Activated T-helper 2 cell treated with anti-CD3 and anti-CD28 coated beads, Interferon-gamma antibody, Interleukin-2, Interleukin-4, amounts not matched to agents 10 μg/mL and 5 μg/mL and 100 μg/mL, durations not matched to agents 14 hours and 24 hours and 36 hours (primary cell): ENCODE results near the gene AUP1. TPM values are rescaled to one million over a fixed set of nuclear protein-coding genes. Genes with fewer than 3 reads are reported as not detected.
A peak's percentile ranks its signal among the peaks of the same experiment; 100 is the strongest.

ENCODE experiments used
- DNase-seq: peaks from one replicate; pipeline ENCODE4 v3.0.0; 2021; ENCODE audit warnings: low spot score
- H3K27ac Mint-ChIP-seq: one replicate; pipeline ENCODE4 v1.8.0; 2021; ENCODE audit warnings: mixed read lengths
- H3K27me3 Mint-ChIP-seq: one replicate; pipeline ENCODE4 v1.8.0; 2021; ENCODE audit warnings: low read depth, mixed read lengths
- H3K36me3 Mint-ChIP-seq: one replicate; pipeline ENCODE4 v1.8.0; 2021; ENCODE audit warnings: low read depth, mixed read lengths
- H3K4me1 Mint-ChIP-seq: one replicate; pipeline ENCODE4 v1.8.0; 2021; ENCODE audit warnings: low read depth, mixed read lengths
- H3K4me3 Mint-ChIP-seq: one replicate; pipeline ENCODE4 v1.8.0; 2021; ENCODE audit warnings: low read depth, mild to moderate bottlenecking, moderate library complexity, mixed read lengths
- H3K9me3 Mint-ChIP-seq: one replicate; pipeline ENCODE4 v1.8.0; 2021; ENCODE audit warnings: mixed read lengths
- intact Hi-C: fragments of 100-400 bp; cut with micrococcal nuclease; formaldehyde crosslinking; loops from one replicate; pipeline ENCODE4 v1.15.1; 2023
- total RNA-seq: library from RNA; stranded (reverse); gene quantifications from 2 replicates; pipeline ENCODE4 v1.2.3, GENCODE V29; 2022

Gene AUP1, protein sequence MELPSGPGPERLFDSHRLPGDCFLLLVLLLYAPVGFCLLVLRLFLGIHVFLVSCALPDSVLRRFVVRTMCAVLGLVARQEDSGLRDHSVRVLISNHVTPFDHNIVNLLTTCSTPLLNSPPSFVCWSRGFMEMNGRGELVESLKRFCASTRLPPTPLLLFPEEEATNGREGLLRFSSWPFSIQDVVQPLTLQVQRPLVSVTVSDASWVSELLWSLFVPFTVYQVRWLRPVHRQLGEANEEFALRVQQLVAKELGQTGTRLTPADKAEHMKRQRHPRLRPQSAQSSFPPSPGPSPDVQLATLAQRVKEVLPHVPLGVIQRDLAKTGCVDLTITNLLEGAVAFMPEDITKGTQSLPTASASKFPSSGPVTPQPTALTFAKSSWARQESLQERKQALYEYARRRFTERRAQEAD
- total RNA-seq = 155 TPM in 2 replicates

DNA sequence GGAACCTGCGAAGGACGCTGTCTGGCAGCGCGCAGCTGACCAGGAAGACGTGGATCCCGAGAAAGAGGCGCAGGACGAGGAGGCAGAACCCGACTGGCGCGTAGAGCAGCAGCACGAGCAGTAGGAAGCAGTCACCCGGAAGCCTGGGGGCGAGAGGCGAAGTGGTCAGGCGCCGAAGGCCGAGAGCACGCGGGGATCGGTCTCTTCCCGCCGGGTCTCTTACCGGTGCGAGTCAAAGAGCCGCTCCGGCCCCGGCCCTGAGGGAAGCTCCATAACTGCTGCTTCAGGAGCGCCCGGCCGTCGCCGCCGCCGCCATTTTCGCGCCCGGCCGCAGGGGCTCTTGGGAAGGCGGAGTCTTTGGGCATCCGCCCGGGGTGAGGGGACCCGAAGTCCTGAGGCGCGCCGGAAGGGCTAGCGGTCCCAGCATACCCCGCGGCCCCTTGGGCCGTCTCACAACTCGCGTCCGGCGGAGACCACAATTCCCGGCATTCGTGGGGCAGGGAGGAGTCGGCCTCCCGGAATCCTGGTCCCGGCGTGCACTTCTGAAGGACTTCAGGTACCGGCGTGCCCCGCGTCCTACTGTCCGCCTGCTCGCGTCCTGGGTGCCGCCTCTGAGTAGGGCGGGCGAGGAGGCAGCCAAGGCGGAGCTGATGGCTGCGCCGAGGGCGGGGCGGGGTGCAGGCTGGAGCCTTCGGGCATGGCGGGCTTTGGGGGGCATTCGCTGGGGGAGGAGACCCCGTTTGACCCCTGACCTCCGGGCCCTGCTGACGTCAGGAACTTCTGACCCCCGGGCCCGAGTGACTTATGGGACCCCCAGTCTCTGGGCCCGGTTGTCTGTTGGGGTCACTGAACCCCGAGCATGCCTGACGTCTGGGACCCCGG lies at the start of gene AUP1, which contains the start of gene HTRA2:
Gene AUP1 (minus strand): TSS at position 350 of the 882 bp plus-strand sequence. CDS start 77 bp downstream, at position 273.
Gene HTRA2 (plus strand): TSS at position 577 of the 882 bp plus-strand sequence. CDS start 74 bp downstream, at position 651.
- Mint-ChIP-seq H3K27ac (peak within 1 kb of the TSS; percentile 96), H3K36me3 (peaks cover 60% of the 10 kb centered on the region), H3K4me3 (peak within 1 kb of the TSS; percentile 99), H3K27me3 (no peaks in the 10 kb centered on the region), H3K4me1 (peaks cover 41% of the 10 kb centered on the region), H3K9me3 (no peaks in the 10 kb centered on the region)
- intact Hi-C loops = loop anchor here (1.0 to 5.0 kb wide), 9 partner anchors 15 to 75 kb away; partner anchors contain the start of genes DOK1, INO80B, LBX2 and PCGF1
- DNase-seq = peak; percentile 93

DNA sequence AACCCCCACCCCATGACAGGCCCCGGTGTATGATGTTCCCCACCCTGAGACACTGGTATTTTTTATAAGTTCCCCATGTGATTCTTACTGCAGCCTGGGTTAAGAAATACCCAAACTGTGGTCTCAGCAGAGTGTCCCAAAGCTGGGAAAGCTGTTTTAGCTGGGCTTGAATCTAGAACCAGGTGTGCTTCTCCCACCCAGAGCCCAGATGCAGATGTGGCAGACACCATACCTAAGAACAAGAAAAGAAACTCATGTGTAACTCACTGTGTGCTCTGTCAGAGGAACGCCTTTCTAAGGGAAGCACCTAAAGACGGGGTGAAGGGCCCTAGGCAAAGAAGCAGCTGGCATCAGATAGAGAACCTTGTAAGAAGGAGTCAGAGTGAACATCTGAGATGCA lies 48.9 kb upstream of the AUP1 start:
- no peak overlapping the region for H3K4me3 Mint-ChIP-seq

DNA sequence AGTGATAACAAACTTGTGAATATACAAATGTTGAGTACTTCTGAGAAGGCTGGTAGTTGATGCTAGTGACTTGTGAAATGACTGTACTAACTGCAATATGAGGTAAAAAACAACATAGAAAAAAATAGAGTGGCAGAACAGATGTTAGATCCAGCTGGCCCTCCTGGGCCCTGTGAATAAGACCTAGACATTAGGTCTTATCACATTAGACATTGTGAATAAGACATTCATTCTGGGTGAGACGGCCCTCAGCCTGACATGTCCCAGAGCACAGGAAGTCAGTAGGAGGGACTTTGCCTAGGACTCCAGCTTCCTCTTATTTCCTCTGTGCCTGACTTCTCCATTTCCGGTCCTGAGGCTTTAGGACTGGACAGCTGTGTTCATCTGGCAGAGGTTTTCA lies 47.9 kb upstream of the AUP1 start:
- DNase-seq = no peak
- peak overlapping the region; percentile 55 for H3K27ac Mint-ChIP-seq
- H3K9me3 Mint-ChIP-seq = no peaks in the 10 kb centered on the region
- H3K4me1 Mint-ChIP-seq = peaks cover 59% of the 10 kb centered on the region
- no peaks in the 10 kb centered on the region for H3K27me3 Mint-ChIP-seq
- peaks cover 2% of the 10 kb centered on the region for H3K36me3 Mint-ChIP-seq
- intact Hi-C loops = loop anchor here (1.0 kb wide), 1 partner anchor 8 kb away; no protein-coding TSS in a partner anchor
- H3K4me3 Mint-ChIP-seq = no peak overlapping the region

More for the DNA sequence above, 48.9 kb upstream of the AUP1 start:
- H3K27me3 Mint-ChIP-seq = no peaks in the 10 kb centered on the region
- H3K9me3 Mint-ChIP-seq = no peaks in the 10 kb centered on the region
- H3K27ac Mint-ChIP-seq = peak overlapping the region; percentile 44
- no peak for DNase-seq
- intact Hi-C loops = no loop called here
- H3K36me3 Mint-ChIP-seq = peaks cover 2% of the 10 kb centered on the region
- H3K4me1 Mint-ChIP-seq = peaks cover 59% of the 10 kb centered on the region

DNA sequence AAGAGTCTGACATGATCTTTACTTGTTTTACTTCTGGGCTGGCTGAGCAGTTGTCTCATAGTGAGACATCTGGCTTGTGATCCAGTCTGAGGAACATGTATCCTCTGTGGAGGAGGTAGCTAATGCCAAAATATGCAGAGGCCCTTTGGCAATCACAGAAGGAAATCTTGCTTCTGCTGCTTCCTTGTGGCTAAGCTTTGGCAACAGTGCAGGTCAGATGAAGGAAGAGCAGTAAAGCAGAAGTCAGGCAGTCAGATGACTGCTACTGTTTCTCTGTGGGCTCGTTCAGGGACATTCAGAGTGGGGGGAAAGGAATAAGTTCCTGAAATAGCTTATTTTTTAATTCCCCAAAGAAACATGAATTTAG lies 47.3 kb upstream of the AUP1 start:
- no peaks in the 10 kb centered on the region for H3K9me3 Mint-ChIP-seq
- H3K36me3 Mint-ChIP-seq = peaks cover 2% of the 10 kb centered on the region
- DNase-seq = no peak
- no peaks in the 10 kb centered on the region for H3K27me3 Mint-ChIP-seq
- intact Hi-C loops = loop anchor here (1.0 kb wide), 1 partner anchor 8 kb away; no protein-coding TSS in a partner anchor
- H3K27ac Mint-ChIP-seq = peak overlapping the region; percentile 39
- no peak overlapping the region for H3K4me3 Mint-ChIP-seq
- H3K4me1 Mint-ChIP-seq = peaks cover 65% of the 10 kb centered on the region

DNA sequence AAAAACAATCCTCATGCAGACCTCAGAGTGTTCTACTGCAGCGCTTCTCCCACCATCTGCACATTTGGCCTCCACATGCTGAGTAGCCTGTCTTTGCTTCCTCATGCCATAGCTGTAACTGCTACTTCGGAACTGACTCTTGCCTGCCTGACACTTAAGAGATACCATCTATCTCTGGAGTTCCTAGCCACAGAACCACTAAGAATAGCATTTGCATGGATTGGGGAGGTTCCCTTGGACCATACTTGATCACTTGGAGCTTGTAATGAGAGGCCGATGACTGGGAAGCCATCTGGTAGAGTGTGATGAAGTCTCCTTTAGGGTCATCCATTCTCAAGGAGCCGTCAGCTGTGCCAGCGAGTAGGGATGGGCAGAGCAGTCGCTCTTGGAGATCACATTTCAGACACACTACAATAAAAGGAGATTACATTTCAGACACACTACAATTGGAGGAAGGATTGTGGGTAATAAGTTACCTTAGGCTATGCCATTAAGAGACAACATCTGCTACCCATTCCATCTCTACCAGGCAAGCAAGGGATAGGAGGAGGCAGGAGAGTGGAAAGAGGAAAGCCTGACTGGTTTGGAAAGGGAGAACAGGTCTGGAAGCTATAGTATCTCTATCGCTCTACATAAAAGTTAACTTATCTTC lies 46.8 kb upstream of the AUP1 start:
- Mint-ChIP-seq H3K9me3 (no peaks in the 10 kb centered on the region), H3K4me1 (peaks cover 65% of the 10 kb centered on the region), H3K4me3 (no peak overlapping the region), H3K36me3 (peaks cover 2% of the 10 kb centered on the region), H3K27ac (peak overlapping the region; percentile 39), H3K27me3 (no peaks in the 10 kb centered on the region)
- intact Hi-C loops = no loop called here
- no peak for DNase-seq

DNA sequence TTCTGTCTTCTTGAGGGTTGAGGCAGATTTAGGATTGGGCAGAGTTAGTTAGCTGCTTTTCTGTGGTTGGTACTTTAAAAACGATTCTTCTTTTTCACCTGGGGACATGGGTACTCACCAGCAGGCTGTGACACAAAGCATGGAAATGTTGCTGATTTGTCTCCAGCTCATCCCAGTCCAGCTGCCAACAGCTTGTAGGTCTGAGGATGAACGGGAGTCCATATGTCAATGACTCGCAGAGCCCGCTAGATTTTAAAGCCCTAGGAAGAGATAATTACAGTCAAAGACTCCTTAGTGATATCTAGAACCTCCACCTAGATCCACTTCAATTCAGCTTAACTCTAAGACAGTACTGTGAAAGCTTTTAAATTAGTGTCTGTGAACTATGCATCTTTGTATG lies 45.8 kb upstream of the AUP1 start:
- Mint-ChIP-seq H3K27me3 (no peaks in the 10 kb centered on the region), H3K36me3 (peaks cover 2% of the 10 kb centered on the region), H3K27ac (no peak overlapping the region), H3K4me1 (peaks cover 64% of the 10 kb centered on the region), H3K9me3 (no peaks in the 10 kb centered on the region), H3K4me3 (no peak overlapping the region)
- no peak for DNase-seq
- intact Hi-C loops = no loop called here

DNA sequence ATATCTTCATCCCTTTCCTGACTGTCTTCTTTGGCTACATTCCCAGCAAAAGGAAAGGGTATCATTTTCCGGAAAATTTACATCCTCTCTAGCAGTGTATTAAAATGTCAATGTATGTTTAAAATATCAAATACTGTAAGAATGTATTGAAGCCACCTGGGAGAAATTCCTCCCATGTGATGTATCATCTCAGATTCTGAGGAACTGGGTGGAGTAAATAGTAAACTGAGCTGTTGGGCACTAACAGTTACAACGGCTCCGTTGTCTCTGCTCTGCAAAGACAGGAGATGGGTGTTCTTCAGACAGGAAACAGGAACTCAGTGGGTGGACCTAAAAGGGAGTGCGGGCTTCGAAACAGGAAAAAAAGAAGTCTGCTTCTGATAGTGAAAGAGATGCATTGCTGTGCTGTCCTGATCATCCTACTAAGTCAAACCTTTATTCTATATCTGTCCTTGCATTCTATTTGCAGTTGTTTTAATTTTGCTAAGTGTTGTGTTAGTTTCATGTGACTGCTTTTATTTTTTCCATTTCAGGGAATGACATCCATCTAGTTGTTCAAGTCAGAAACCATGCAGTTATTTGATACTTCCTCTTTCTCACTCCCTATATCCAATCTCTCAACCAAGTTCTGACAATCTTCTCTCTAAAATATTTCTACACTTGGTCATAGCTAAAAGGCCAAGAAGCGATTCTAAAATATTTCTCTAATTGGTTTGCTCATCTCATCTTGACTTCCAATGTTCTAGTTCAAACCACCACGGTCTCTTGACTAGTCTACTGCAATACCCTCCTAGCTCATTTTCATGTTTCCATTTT lies 44.4 kb upstream of the AUP1 start:
- peak overlapping the region; percentile 74 for H3K27ac Mint-ChIP-seq
- intact Hi-C loops = no loop called here
- H3K9me3 Mint-ChIP-seq = no peaks in the 10 kb centered on the region
- peaks cover 2% of the 10 kb centered on the region for H3K36me3 Mint-ChIP-seq
- no peaks in the 10 kb centered on the region for H3K27me3 Mint-ChIP-seq
- DNase-seq = peak; percentile 45
- peak overlapping the region; percentile 34 for H3K4me3 Mint-ChIP-seq
- peaks cover 63% of the 10 kb centered on the region for H3K4me1 Mint-ChIP-seq

DNA sequence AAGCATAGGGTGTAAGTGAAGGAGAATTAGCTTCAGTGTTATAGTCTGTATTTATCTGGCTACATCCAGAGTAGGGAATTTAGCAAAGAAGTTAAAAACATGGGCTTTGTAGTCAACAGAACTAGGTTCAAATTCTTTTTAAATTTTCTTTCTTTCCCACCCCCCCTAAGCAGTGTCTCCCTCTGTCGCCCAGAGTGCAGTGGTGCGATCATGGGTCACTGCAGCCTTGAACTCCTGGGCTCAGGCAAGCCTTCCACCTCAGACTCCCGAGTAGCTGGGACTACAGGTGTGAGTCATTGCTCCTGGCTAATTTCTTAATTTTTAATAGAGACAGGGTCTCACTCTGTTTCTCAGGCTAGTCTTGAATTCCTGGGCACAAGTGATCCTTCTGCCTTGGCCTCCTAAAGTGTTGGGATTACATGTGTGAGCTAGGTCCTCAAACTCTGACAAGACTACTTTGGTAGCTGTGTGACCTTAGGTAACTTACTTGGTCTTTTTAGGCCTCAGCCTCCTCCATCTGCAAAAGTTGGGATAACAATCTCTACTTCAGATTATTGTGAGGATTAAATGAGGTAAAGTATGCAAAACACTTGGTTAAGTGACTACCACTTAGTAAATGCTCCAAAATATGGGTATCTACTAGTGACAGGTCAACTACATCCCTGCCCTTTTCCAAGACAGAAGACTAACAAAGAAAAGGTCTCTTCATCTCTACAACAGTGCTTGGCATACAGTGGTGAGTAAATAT lies 42.8 kb upstream of the AUP1 start:
- intact Hi-C loops = no loop called here
- Mint-ChIP-seq H3K27ac (peak overlapping the region; percentile 18), H3K4me1 (peaks cover 65% of the 10 kb centered on the region), H3K4me3 (no peak overlapping the region), H3K27me3 (no peaks in the 10 kb centered on the region), H3K36me3 (peaks cover 2% of the 10 kb centered on the region), H3K9me3 (no peaks in the 10 kb centered on the region)
- DNase-seq = no peak

DNA sequence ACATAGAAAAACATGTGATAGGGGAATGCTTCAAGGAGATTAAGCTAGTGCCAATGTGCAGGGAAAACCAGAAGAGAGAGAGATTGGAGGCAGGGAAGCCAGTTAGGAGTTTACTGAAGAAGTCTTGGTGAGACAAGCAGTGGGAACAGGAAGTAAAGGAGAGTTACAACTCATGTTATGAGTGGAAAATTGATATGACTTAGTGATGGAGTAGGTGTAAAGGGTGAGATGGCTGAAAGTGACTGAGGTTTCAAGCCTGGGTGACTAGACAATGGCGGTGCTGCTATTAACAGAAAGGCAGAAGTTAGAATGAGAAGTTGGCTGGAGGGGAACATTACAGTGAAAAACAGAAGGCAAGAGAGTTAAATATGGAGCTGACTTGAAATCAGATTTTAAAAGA lies 41.6 kb upstream of the AUP1 start:
- H3K4me3 Mint-ChIP-seq = no peak overlapping the region
- H3K27me3 Mint-ChIP-seq = no peaks in the 10 kb centered on the region
- H3K36me3 Mint-ChIP-seq = peaks cover 2% of the 10 kb centered on the region
- intact Hi-C loops = loop anchor here (2.0 kb wide), 1 partner anchor 14 kb away; no protein-coding TSS in a partner anchor
- H3K27ac Mint-ChIP-seq = no peak overlapping the region
- H3K9me3 Mint-ChIP-seq = no peaks in the 10 kb centered on the region
- H3K4me1 Mint-ChIP-seq = peaks cover 60% of the 10 kb centered on the region
- no peak for DNase-seq

DNA sequence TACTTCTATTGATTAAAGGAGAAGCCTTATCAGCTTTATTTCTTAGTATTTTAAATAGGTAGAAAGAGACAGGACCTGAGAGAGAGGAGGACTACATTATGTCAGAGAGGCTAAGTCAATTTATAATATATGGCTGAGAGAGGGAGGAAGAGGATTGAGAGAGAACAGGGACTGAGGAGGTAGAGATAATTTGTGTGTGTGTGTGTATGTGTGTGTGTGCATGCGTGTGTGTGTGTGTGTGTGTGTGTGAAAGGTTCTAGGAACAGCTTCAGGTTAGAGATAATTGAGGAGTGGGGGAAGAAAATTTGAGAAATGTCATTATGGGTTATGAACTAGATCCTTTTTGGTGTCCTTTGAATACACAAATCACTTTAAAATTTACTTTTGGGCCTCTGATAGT lies 40.2 kb upstream of the AUP1 start:
- no peak overlapping the region for H3K4me3 Mint-ChIP-seq
- peaks cover 2% of the 10 kb centered on the region for H3K36me3 Mint-ChIP-seq
- H3K4me1 Mint-ChIP-seq = peaks cover 53% of the 10 kb centered on the region
- no peak overlapping the region for H3K27ac Mint-ChIP-seq
- intact Hi-C loops = loop anchor here (2.0 kb wide), 1 partner anchor 15 kb away; no protein-coding TSS in a partner anchor
- H3K27me3 Mint-ChIP-seq = no peaks in the 10 kb centered on the region
- no peaks in the 10 kb centered on the region for H3K9me3 Mint-ChIP-seq
- DNase-seq = no peak

DNA sequence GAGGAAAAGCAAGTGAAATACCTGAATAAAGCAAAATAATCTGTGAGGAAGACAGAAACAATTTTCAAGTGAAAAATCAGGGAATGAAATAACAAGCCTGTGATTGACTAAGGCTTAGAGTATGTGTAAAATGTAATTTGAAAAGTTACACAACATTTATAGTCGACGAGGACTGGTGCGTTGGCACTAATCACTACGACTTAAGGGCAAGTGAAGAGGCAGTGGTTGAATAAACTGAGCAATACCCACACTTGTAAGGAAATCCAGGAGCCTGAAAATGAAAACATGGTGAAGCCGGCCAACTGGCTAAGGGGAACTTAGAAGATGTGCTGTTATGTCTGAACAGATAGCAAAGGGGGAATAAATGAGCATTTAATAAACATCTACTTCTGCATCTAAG lies 38.4 kb upstream of the AUP1 start:
- no peaks in the 10 kb centered on the region for H3K9me3 Mint-ChIP-seq
- intact Hi-C loops = no loop called here
- DNase-seq = no peak
- no peaks in the 10 kb centered on the region for H3K36me3 Mint-ChIP-seq
- H3K4me3 Mint-ChIP-seq = no peak overlapping the region
- no peaks in the 10 kb centered on the region for H3K27me3 Mint-ChIP-seq
- H3K27ac Mint-ChIP-seq = no peak overlapping the region
- H3K4me1 Mint-ChIP-seq = peaks cover 49% of the 10 kb centered on the region
